Ishikawa (cell line): ENCODE results near the gene RPTOR.

Experiments
- CEBPB ChIP-seq: IDR thresholded peaks from 2 replicates; pipeline ENCODE4 v1.6.1; 2012
- CREB1 ChIP-seq: IDR thresholded peaks from 2 replicates; pipeline ENCODE4 v1.6.1; 2012; ENCODE audit warnings: low read depth
- EGR1 ChIP-seq: IDR thresholded peaks from 2 replicates; pipeline ENCODE4 v1.6.1; 2012
- EP300 ChIP-seq: IDR thresholded peaks from 2 replicates; pipeline ENCODE4 v1.6.1; 2012; ENCODE audit warnings: borderline replicate concordance
- FOXM1 ChIP-seq: IDR thresholded peaks from 2 replicates; pipeline ENCODE4 v1.6.1; 2012; ENCODE audit warnings: low read depth, borderline replicate concordance
- MAX ChIP-seq: IDR thresholded peaks from 2 replicates; pipeline ENCODE4 v1.6.1; 2012
- NFIC ChIP-seq: IDR thresholded peaks from 2 replicates; pipeline ENCODE4 v1.6.1; 2012
- RAD21 ChIP-seq: IDR thresholded peaks from 2 replicates; pipeline ENCODE4 v1.6.1; 2012; ENCODE audit warnings: low read depth
- REST ChIP-seq: IDR thresholded peaks from 2 replicates; pipeline ENCODE4 v1.6.1; 2012; ENCODE audit warnings: low read depth, mild to moderate bottlenecking
- TAF1 ChIP-seq: IDR thresholded peaks from 2 replicates; pipeline ENCODE4 v1.6.1; 2012; ENCODE audit warnings: low read depth, mild to moderate bottlenecking
- TCF12 ChIP-seq: IDR thresholded peaks from 2 replicates; pipeline ENCODE4 v1.6.1; 2012; ENCODE audit warnings: low read depth
- TEAD4 ChIP-seq: IDR thresholded peaks from 2 replicates; pipeline ENCODE4 v1.6.1; 2012
- USF1 ChIP-seq: IDR thresholded peaks from 2 replicates; pipeline ENCODE4 v1.6.1; 2012
- YY1 ChIP-seq: IDR thresholded peaks from 2 replicates; pipeline ENCODE4 v1.6.1; 2012; ENCODE audit warnings: low read depth
- ZBTB7A ChIP-seq: IDR thresholded peaks from 2 replicates; pipeline ENCODE4 v1.6.1; 2012; ENCODE audit warnings: low read depth

The RPTOR gene

GRCh38 chr17:80516171-80516932 lies 28.3 kb upstream of the RPTOR start:
- TF ChIP-seq TCF12 (no peak), NFIC (no peak), RAD21 (no peak), EP300 (no peak), YY1 (no peak), USF1 (no peak), CEBPB (no peak), MAX (no peak), FOXM1 (no peak), EGR1 (no peak), REST (no peak), TEAD4 (no peak), ZBTB7A (no peak), TAF1 (no peak), CREB1 (no peak)

GRCh38 chr17:80517641-80518040 lies 27.0 kb upstream of the RPTOR start:
- TF ChIP-seq TCF12 (no peak), EP300 (no peak), NFIC (no peak), REST (no peak), TEAD4 (no peak), USF1 (no peak), CREB1 (no peak), EGR1 (no peak), ZBTB7A (no peak), CEBPB (no peak), TAF1 (no peak), FOXM1 (no peak), RAD21 (no peak), MAX (no peak), YY1 (no peak)

GRCh38 chr17:80518392-80518791 lies 26.2 kb upstream of the RPTOR start:
- TF ChIP-seq TEAD4 (no peak), YY1 (no peak), MAX (no peak), TCF12 (no peak), REST (no peak), EP300 (no peak), EGR1 (no peak), FOXM1 (no peak), ZBTB7A (no peak), TAF1 (no peak), CREB1 (no peak), RAD21 (no peak), USF1 (no peak), CEBPB (no peak), NFIC (no peak)
